Heart left ventricle (tissue), 16 donors: ENCODE data around the gene AHR. TPM values are rescaled to one million over a fixed set of nuclear protein-coding genes. Genes with fewer than 3 reads are reported as not detected.
"Not testable (repeated sequence)": the region's sequence is repeated elsewhere in the genome, so short reads cannot be mapped to it uniquely, and the experiment has no call there.

Experiments
- ATAC-seq, 4 donors: fragments of 200-7000 bp; cut with Tn5 transposase; one replicate each; pipeline ENCODE4 v1.9.1; 2020 to 2022; ENCODE audit warnings: moderate library complexity in 4 of 4, mild to moderate bottlenecking in 3 of 4, moderate number of reproducible peaks in 1 of 4
- DNase-seq, 5 donors: peaks; one replicate each; pipeline ENCODE4 v3.0.0-alpha.2; 2020
- H3K27ac ChIP-seq, 12 donors: fragments of 200-600 bp; sonication (generic) in 4 of 12; one replicate each; pipeline versions ENCODE4 v1.5.0 to v1.8.0; 2016 to 2022; ENCODE audit warnings: mild to moderate bottlenecking in 2 of 12
- H3K27me3 ChIP-seq, 9 donors: fragments of 200-600 bp; sonication (generic) in 2 of 9; one replicate each; pipeline versions ENCODE4 v1.5.1 to v1.8.0; 2016 to 2022; ENCODE audit warnings: mild to moderate bottlenecking in 3 of 9
- H3K36me3 ChIP-seq, 9 donors: fragments of 200-600 bp; sonication (generic) in 2 of 9; one replicate each; pipeline versions ENCODE4 v1.5.0 to v1.8.0; 2018 to 2022; ENCODE audit warnings: mild to moderate bottlenecking in 2 of 9
- H3K4me1 ChIP-seq, 12 donors: fragments of 200-600 bp; sonication (generic) in 4 of 12; one replicate each; pipeline versions ENCODE4 v1.5.0 to v1.8.0; 2016 to 2022; ENCODE audit warnings: mild to moderate bottlenecking in 3 of 12
- H3K4me3 ChIP-seq, 12 donors: fragments of 200-600 bp; sonication (generic) in 4 of 12; one replicate each; pipeline versions ENCODE4 v1.5.0 to v1.8.0; 2017 to 2022; ENCODE audit warnings: mild to moderate bottlenecking in 9 of 12, moderate library complexity in 4 of 12
- H3K9me3 ChIP-seq, 12 donors: fragments of 200-600 bp; sonication (generic) in 4 of 12; one replicate each; pipeline versions ENCODE4 v1.5.0 to v1.8.0; 2016 to 2022; ENCODE audit warnings: mild to moderate bottlenecking in 1 of 12
- POLR2A ChIP-seq, 2 donors: fragments of 450-650 bp; IDR thresholded peaks; one replicate each; pipeline ENCODE4 v1.6.1; 2017; ENCODE audit warnings: antibody characterized with exemption in 2 of 2, mild to moderate bottlenecking in 2 of 2, moderate library complexity in 2 of 2
- WGBS, 4 donors: extraction: QIAGEN DNeasy Blood & Tissue Kit in 2 of 4; methylation state at CpG; one replicate each; pipeline versions ENCODE4 v1.1.5 to v1.1.7; 2013 to 2018; 5-methylcytosine and 5-hydroxymethylcytosine counted together
- intact Hi-C, 10 donors: fragments of 100-400 bp; cut with DNase I; formaldehyde crosslinking; loops; one replicate each; pipeline versions ENCODE4 v1.11.1 to v1.14.2; 2022
- polyA plus RNA-seq, 2 donors: library from polyadenylated mRNA; stranded (reverse); fragments of 200-250 nt; gene quantifications; one replicate each; pipeline ENCODE4 v1.2.3, GENCODE V29; 2013
- total RNA-seq, 9 donors: library from RNA; depleted of rRNA in 2 of 9; stranded (reverse); fragments of >200 nt in 2 of 9; fragmentation: NEBNext Ultra II Directional in 3 of 9; extraction: Animal tissue kit (Norgen Biotek cat#: 25700) in 3 of 9; gene quantifications; one replicate each; pipeline versions ENCODE4 v1.1.0 to v1.2.4, GENCODE V29; 2016 to 2023
- TF ChIP-seq, protein P1 (sequence below), 12 donors: fragments of 200-600 bp; sonication (generic) in 4 of 12; IDR thresholded peaks; one replicate each; pipeline versions ENCODE4 v1.5.0 to v1.8.0; 2018 to 2022; ENCODE audit warnings: antibody characterized with exemption in 12 of 12, mild to moderate bottlenecking in 5 of 12
- donor health status: ischemic (EF 13 %, LVEDD 7.1; RV severe dilation, severe dysfunction).
- donor health status: healthy with polysubstance abuse.
- donor health status: DM: no; HTN: yes; CAD: no.
- donor health status: DM: no; HTN: no; CAD: no.
- donor health status: ischemic (EF 25% LVEDD 6.9; RV normal size, moderate dysfunction).
- donor health status: ischemic (EF 25% LVEDD 5.7; RV mildly dilated, moderate dysfunction).
- donor health status: healthy.
- donor health status: DM: yes; HTN: yes; CAD: no.
- donor health status: ischemic (EF 35%, LVEDD 5.7; RV mildly dilated, moderate dysfunction).
- donor health status: nonischemic (EF 11% LVEDD 7.7; RV severe dilation, severe dysfunction).
- donor health status: DM: yes; HTN: yes; CAD: no.
- donor health status: PGD.
- donor health status: ischemic (EF 29% LVEDD 5.4; RV normal size, mild dysfunction).
- donor health status: nonischemic (EF 23%, LVEDD 6.1; RV moderate dilation, normal function).

AHR gene
- total and polyA plus RNA-seq, 11 donors, result 6.0 to 84.6 (median 40.8) TPM

DNA sequence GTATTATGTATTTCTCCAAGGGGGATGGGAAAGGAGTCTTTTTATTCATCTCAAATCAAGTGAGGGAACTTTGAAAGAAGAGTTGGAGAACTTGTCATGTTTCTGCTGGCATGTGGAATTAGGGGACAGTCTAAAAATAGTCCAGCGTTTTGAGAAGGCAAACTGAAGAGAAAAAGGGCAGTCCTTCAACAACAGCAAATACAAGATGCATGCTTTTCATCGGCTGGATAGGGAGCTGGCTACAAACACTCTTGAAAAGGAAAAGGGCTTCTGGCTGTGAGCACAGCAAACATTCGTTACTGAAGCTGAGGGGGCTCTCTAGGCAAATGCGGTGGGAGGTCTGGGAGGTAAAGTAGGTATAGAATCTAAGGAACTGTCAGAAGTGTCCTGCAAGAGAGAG is 91.9 kb downstream of the AHR start:
- peaks cover 0 to 4% (median 0%) of the 10 kb centered on the region in 12 donors for H3K4me1 ChIP-seq
- no peak for TF ChIP-seq POLR2A (IDR thresholded peaks at IDR 0.05)
- TF ChIP-seq, protein P1, sequence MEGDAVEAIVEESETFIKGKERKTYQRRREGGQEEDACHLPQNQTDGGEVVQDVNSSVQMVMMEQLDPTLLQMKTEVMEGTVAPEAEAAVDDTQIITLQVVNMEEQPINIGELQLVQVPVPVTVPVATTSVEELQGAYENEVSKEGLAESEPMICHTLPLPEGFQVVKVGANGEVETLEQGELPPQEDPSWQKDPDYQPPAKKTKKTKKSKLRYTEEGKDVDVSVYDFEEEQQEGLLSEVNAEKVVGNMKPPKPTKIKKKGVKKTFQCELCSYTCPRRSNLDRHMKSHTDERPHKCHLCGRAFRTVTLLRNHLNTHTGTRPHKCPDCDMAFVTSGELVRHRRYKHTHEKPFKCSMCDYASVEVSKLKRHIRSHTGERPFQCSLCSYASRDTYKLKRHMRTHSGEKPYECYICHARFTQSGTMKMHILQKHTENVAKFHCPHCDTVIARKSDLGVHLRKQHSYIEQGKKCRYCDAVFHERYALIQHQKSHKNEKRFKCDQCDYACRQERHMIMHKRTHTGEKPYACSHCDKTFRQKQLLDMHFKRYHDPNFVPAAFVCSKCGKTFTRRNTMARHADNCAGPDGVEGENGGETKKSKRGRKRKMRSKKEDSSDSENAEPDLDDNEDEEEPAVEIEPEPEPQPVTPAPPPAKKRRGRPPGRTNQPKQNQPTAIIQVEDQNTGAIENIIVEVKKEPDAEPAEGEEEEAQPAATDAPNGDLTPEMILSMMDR (IDR thresholded peaks at IDR 0.05), result no peak
- WGBS, 4 donors, result 39 to 42% (median 40%) methylated on average over 4 of the region's 4 CpGs

DNA sequence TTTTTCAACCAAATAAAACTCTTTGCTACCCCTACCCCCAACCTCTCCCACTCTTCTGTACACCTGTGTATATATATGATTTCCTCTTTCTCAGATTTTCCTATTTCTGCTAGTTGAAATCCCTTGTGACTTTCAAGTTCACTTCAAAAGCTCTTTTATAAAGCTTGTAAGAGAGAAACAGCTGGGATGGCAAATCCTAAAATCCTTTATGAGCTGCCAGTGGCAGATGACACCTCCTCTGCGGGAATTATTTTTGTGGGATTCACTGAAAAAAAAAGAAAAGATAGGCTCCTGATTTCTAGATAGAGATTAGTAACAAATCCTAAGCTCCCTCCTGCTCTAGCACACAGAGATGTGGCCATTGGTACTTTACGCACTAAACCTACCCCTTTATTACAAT is 92.9 kb downstream of the AHR start:
- no peak for DNase-seq
- WGBS, 4 donors, result 92 to 99% (median 97%) methylated on average over 2 of the region's 2 CpGs
- H3K27me3 ChIP-seq, result no peaks in the 10 kb centered on the region
- no peak overlapping the region for H3K4me3 ChIP-seq
- no peaks in the 10 kb centered on the region for H3K36me3 ChIP-seq
- intact Hi-C loops, result no loop called here
- peaks cover 0 to 12% (median 0%) of the 10 kb centered on the region in 12 donors for H3K9me3 ChIP-seq
- H3K4me1 ChIP-seq, result peaks cover 0 to 4% (median 0%) of the 10 kb centered on the region in 12 donors
- no peak for ATAC-seq
- no peak overlapping the region for H3K27ac ChIP-seq
- TF ChIP-seq, protein P1 (IDR thresholded peaks at IDR 0.05), result no peak
- no peak for TF ChIP-seq POLR2A (IDR thresholded peaks at IDR 0.05)

More for the DNA sequence above, 91.9 kb downstream of the AHR start:
- H3K9me3 ChIP-seq, result peaks cover 0 to 12% (median 0%) of the 10 kb centered on the region in 12 donors
- no peaks in the 10 kb centered on the region for H3K27me3 ChIP-seq
- H3K36me3 ChIP-seq, result no peaks in the 10 kb centered on the region
- ATAC-seq (no peak), DNase-seq (no peak)
- intact Hi-C loops, result no loop called here
- H3K27ac ChIP-seq, result no peak overlapping the region
- H3K4me3 ChIP-seq, result no peak overlapping the region

- no peak overlapping the region for H3K4me3 ChIP-seq
- TF ChIP-seq, protein P1 (IDR thresholded peaks at IDR 0.05), result no peak
- no peak for TF ChIP-seq POLR2A (IDR thresholded peaks at IDR 0.05)
- H3K27me3 ChIP-seq, result no peaks in the 10 kb centered on the region
- no peak overlapping the region for H3K27ac ChIP-seq
- intact Hi-C loops, result no loop called here
- 84 to 96% (median 90%) methylated on average over 1 of the region's 1 CpG for WGBS, 4 donors
- ATAC-seq (no peak), DNase-seq (no peak)
- H3K4me1 ChIP-seq, result peaks cover 0 to 4% (median 0%) of the 10 kb centered on the region in 12 donors
- no peaks in the 10 kb centered on the region for H3K36me3 ChIP-seq
- H3K9me3 ChIP-seq, result peaks cover 0 to 12% (median 0%) of the 10 kb centered on the region in 12 donors
Measured at GRCh38 chr7:17392846-17393245, 94.4 kb downstream of the AHR start.

DNA sequence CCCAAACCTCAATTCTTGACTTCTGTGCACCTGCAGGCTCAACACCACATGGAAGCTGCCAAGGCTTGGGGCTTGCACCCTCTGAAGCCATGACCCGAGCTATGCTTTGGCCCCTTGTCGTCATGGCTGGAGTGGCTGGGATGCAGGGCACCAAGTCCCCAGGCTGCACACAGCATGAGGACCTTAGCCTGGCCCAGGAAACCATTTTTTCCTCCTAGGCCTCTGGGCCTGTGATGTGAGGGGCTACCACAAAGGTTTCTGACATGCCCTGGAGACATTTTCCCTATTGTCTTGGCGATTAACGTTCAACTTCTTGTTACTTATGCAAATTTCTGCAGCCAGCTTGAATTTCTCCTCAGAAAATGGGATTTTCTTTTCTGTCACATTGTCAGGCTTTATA is 96.1 kb downstream of the AHR start:
- 67 to 94% (median 80%) methylated on average over 3 to 4 of the region's 4 CpGs for WGBS, 4 donors

More for the DNA sequence above, 96.1 kb downstream of the AHR start:
- ATAC-seq, DNase-seq, H3K27me3 ChIP-seq, H3K4me3 ChIP-seq, H3K4me1 ChIP-seq, H3K27ac ChIP-seq, intact Hi-C loops, H3K36me3 ChIP-seq: not testable (repeated sequence)
- H3K9me3 ChIP-seq, result peaks cover 0 to 12% (median 0%) of the 10 kb centered on the region in 12 donors
